Body of pancreas (tissue), 4 donors: ENCODE measurements around the gene CAMTA1.

Experiments used
- POLR2A ChIP-seq, 3 donors: fragments of 450-650 bp; IDR thresholded peaks; one replicate each; pipeline ENCODE4 v1.6.1; 2016; ENCODE audit warnings: antibody characterized with exemption in 3 of 3, mild to moderate bottlenecking in 2 of 3
- TF ChIP-seq, protein P1 (sequence below), 7 experiments: fragments of 450-650 bp in 4 of 7; fragments of 200-600 bp in 3 of 7; sonication (generic) in 3 of 7; IDR thresholded peaks; one replicate each; pipeline ENCODE4 v1.5.1; 2016 to 2019; ENCODE audit warnings: antibody characterized with exemption in 7 of 7

DNA sequence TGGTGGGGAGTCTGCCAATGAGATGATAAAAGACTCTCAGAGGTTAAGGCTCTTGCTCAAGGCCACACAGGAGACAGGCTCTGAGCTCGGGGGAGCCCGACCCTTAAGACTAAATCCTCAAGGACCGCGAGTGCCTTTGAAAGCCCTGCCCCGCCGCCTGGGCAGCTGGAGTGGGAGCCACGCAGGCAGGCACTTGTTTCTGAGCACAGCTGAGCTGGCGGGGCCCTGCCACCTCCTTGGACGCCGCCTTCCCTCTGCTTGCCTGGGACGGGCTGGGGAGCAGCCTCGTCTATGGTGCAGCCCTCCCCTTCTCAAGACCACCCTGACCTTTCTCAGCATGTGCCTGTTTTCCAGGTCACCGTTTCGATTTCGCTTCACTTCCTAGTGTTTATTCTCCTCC, 169.3 kb downstream of the CAMTA1 start:
- no peak for TF ChIP-seq POLR2A (IDR thresholded peaks at IDR 0.05)
- TF ChIP-seq, protein P1, sequence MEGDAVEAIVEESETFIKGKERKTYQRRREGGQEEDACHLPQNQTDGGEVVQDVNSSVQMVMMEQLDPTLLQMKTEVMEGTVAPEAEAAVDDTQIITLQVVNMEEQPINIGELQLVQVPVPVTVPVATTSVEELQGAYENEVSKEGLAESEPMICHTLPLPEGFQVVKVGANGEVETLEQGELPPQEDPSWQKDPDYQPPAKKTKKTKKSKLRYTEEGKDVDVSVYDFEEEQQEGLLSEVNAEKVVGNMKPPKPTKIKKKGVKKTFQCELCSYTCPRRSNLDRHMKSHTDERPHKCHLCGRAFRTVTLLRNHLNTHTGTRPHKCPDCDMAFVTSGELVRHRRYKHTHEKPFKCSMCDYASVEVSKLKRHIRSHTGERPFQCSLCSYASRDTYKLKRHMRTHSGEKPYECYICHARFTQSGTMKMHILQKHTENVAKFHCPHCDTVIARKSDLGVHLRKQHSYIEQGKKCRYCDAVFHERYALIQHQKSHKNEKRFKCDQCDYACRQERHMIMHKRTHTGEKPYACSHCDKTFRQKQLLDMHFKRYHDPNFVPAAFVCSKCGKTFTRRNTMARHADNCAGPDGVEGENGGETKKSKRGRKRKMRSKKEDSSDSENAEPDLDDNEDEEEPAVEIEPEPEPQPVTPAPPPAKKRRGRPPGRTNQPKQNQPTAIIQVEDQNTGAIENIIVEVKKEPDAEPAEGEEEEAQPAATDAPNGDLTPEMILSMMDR (IDR thresholded peaks at IDR 0.05): no peak
